ENCODE results near the gene ZCCHC3.
"Not testable (repeated sequence)": the region's sequence is repeated elsewhere in the genome, so short reads cannot be mapped to it uniquely, and the experiment has no call there.

The ZCCHC3 gene, protein sequence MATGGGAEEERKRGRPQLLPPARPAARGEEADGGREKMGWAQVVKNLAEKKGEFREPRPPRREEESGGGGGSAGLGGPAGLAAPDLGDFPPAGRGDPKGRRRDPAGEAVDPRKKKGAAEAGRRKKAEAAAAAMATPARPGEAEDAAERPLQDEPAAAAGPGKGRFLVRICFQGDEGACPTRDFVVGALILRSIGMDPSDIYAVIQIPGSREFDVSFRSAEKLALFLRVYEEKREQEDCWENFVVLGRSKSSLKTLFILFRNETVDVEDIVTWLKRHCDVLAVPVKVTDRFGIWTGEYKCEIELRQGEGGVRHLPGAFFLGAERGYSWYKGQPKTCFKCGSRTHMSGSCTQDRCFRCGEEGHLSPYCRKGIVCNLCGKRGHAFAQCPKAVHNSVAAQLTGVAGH

DNA sequence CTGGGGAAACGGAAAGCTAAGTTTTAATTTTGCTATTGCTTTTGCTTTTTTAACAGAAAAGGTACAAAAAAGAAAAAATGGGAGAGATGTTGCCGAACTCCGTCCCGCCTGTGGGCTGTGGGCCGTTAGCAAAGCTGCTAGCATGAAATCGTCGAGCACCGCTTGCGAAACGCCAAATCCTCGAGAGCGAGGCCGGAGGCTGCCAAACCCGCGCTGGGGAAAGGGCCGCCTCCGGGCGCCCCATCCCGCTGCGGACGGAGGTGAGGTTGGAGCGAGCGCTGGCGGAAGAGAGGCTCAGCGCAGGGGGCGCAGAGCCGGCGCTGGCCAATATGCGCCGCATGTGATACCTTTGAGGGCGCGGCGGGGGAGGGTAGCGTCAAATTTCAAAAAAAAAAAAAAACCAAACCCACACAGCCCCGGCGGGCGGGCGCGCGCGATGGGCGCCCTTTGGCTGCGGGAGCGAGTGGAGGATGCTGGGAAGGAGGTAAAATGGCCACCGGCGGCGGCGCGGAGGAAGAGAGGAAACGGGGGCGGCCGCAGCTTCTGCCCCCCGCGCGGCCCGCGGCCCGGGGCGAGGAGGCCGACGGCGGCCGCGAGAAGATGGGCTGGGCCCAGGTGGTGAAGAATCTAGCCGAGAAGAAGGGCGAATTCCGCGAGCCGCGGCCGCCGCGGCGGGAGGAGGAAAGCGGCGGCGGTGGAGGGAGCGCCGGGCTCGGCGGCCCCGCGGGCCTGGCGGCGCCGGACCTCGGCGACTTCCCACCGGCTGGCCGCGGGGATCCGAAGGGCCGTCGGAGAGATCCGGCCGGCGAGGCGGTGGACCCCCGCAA, at the start of gene ZCCHC3:
Gene ZCCHC3, plus strand, starts transcription at position 473 of the 827 bp plus-strand sequence. Its CDS starts 17 bp downstream, at position 490.
- peak; percentile 59 for DNase-seq

DNA sequence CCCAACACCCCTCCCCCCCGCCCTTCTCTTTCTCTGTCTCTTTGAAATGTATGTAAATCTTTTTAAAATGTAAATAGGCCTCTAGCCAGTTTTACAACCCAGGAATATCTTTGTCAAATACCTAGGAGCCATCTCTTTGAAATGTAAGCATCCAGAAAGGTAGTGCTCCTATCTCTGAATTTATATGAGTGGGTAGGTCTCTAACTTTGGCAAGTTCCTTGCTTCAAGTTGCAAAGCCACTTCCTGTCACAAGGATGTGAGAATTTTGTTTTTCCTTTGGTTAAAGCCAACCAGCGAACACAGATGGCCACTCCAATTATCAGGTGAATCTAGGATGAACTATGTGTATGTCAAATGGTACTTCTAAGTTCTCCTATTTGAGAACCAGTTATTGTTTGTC, 46.0 kb upstream of the ZCCHC3 start:
- DNase-seq = no peak

DNA sequence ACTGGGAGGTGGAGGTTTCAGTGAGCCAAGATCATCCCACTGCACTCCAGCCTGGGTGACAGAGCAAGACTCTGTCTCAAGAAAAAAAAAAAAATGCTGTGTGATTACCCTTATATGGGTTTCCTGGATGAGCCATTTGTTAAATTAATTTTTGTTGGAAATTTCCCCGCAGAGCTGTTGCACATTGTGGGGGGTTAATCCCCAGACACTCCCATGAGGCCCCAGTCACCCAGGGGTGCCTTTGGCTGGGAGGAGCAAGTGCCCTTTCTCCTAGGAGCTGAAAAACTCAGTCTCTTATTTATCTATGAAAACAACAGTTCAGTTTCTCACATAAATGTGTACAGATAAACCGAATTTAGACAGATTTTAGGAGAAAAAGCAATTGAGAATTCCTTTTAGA, 44.6 kb upstream of the ZCCHC3 start:
- DNase-seq = no peak

DNA sequence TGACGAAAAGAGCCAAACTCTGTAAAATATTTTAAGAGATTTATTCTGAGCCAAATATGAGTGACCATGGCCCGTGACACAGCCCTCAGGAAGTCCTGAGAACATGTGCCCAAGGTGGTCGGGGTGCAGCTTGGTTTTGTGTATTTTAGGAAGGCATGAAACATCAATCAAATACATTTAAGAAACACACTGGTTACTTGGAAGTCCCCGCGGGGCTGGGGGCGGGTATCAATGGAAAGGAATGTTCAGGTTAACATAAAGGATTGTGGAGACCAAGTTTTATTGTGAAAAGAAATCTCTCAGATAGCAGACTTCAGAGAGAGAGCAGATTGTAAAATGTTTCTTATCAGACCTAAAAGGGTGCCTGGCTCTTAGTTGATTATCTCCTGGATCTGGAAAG, 43.9 kb upstream of the ZCCHC3 start:
- not testable (repeated sequence) for DNase-seq

DNA sequence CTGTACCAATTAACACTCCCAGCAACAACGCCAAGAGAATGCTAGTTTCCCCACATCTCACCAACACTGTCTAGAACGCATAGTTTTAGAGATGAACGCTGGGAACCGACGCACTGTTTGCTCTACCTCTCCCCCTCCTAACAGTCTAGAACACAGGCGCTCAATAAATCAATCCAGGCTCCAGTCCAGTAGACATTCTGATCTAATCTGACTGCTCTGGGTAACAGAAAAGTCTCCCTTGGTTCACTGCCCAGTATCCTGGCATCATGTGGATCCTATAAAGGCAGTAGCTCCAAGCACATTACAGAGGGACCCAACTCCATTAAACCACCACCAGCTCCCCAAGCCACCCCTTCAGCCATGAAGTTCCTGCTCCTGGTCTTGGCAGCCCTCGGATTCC, 40.0 kb upstream of the ZCCHC3 start, which contains the start of gene DEFB132:
Gene DEFB132, plus strand, starts transcription at position 306 of the 400 bp plus-strand sequence. Its CDS starts 55 bp downstream, at position 361.
- no peak for DNase-seq

DNA sequence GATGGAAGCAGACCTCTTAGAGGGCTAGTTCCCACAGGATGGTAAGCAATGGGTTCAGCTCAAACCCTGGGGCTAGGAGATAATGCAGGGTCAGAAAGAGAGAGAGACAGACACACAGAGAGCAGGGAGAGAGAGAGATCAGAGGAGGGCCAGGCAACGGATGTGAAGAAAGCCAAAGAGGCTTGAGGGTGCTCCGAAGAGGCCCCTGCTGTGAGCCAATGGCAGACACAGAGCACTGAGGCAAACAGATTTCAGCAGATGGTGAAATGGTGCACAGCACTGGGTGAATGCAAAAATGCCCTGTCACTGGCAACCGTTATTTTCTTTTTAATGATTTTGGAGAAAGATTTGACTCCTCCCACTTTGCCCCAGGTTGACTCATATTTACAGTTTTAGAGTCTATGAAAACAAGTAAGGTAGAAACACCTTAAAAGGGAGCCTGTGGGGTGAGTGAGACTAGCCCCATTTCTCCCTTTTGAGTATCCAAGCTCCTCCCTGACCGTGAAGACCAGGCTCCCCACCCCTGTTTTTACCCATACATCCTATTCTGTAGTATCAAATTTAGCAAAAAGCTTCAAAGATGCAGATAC, 39.0 kb upstream of the ZCCHC3 start:
- DNase-seq = no peak

DNA sequence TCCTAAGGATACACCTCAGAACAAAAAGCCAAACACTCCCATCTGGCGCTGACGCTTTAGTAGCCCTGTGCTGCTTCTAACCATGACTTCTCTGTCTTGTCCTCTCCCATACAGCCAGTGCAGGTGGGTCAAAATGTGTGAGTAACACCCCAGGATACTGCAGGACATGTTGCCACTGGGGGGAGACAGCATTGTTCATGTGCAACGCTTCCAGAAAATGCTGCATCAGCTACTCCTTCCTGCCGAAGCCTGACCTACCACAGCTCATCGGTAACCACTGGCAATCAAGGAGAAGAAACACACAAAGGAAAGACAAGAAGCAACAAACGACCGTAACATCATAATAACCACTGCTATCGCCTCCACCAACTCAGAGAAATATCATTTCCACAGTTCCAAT, 38.4 kb upstream of the ZCCHC3 start:
- DNase-seq = no peak

DNA sequence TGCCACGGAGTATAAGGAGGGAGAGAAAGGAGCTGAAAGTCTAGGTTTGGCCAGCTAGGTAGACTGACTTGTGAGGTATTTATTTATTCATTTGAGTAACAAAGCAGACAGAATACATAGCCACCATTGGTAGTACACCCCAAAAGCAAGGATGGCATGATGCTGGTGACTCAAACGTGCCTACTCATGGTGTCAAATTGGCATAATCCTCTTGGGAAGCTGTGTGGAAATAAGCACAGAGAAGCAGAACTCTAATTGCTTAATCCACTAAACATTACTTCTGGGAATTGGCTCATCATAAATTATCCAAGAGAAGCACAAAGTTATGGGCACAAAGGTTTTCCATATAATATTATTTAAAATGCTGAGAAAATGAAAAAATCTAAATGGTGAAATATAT, 37.4 kb upstream of the ZCCHC3 start:
- no peak for DNase-seq

DNA sequence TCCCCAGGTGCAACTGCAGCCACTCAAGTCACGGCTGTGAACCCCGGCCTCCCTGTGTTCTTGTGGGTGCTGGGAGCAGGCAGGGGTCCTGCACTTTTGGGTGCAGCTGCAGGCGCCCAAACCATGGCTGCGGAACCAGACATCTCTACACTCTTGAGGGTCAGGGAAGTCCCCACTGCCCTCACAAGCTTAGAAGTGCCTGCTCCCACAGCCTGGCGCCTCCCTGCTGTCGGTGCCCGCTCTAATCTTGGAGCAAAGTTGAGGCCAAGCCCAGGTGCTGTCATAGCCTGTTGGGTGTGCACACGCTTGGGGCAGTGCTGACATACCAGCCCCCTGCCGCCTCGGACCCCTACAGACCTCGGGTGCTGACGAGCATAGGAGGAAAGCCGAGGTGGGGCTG, 33.7 kb upstream of the ZCCHC3 start:
- no peak for DNase-seq

DNA sequence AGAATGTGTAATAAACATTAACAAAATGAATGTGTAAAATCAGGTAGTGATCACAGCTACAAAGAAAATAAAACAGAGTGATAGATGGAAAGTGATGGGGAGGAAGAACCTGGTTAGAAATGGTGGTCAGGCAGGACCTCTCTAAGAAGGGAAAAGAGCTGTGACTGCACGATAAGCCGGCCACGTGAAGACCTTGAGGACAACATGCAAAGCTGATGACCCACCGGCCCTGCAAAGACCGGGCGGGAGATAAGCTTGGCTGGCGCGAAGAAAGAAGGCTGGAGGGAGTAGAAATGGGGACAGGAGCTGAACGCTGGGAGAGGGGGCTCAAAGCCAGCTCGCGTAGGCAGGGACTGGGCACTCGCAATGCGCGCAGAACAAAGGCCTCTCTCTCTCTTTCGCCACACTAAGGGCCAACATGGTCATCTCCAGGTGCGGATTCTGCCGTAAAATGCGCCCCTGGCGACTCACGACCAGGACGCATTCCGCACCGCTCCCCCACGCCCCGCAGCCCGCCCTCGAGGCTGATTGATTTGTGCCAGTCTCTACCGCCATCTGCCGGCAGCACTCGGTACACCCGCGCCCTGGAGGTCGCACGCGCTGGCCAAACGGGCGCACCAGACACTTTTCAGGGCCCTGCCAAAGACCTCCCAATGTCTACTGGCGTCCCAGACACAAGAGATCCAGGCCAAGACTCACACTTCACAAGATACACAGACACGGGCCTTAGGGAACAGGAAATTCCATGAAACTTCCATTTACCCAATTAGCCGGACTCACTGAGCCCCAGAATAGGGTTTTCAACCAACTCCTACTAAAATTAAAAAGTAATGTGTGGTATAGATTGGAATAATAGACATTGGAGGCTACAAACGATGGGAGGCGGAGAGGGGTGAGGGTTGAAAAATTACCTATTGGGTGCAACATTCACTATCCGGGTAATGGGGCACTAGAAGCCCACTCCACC, 30.5 kb upstream of the ZCCHC3 start:
- DNase-seq = peak; percentile 24

DNA sequence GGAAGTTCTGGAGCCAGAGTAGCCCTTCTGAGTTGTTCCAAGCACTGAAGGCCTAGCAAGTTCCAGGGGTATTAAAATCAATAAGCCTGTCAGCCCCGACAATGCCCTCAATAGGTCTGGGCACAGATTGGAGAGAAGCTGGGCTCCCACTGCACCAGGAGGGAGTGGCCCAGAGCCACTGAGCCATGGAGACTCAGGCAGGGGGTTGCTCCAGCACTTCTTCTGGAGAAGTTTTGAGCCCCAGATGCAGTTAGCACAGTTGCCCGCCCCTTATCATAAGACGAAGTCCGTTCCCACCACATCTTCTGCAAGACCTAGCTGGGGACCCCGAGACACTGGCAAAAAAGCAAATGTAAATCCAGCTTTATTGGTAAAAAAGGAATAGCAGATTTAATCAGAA, 26.9 kb upstream of the ZCCHC3 start:
- no peak for DNase-seq

DNA sequence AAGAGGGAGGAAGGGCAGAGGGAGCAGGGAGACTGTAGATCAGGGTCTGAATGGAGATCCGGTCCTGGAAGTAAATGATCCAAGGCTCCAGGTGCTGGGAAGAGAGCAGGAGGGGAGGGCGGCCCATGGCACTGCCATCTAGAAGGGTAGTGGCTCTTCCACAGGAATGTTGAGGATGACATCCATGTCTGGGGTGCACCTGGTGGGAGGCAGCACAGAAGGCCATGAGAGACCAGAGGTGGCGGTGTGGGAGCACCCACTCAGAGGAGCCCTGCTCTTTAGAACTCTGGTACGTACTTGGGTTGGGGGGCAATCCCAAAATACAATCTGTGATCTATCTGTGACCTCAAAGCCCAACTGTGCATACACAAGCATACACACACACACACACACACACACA, 26.3 kb upstream of the ZCCHC3 start:
- no peak for DNase-seq

DNA sequence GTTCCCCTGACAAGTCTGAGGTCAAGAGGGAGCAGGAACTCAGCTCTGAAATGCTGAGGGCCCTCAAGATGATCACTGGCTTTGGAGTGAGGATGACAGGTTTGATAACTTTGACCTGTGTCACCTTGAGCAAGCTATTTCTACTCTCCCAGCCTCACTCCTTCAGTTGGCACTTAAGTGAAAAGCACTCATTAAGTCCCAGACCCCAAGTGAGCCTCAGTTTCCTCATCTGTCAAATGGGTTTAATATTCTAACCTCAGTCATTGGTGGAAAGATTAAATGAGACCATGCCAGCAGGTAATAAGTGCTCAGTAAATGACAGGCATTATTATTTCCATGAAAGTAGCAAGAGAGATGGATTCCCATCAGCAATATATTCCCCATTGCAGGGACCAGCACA, 25.8 kb upstream of the ZCCHC3 start:
- DNase-seq = no peak

DNA sequence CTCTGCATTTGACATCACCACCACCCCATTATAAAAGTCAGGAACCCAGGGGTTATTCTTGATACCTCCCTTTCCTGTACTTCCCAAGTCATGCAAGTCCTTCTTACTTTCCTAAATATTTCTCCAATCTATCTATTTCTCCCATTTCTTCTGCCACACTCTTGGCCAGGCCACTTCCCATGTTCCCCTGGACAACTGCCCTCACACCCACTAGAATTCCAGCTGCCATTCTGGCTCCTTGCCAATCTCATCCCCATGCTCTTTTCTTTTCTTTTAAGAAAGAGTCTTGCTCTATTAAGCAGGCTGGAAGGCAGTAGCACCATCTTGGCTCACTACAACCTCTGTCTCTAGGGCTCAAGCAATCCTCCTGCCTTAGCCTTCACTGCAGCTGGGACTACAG, 24.7 kb upstream of the ZCCHC3 start:
- DNase-seq = no peak

DNA sequence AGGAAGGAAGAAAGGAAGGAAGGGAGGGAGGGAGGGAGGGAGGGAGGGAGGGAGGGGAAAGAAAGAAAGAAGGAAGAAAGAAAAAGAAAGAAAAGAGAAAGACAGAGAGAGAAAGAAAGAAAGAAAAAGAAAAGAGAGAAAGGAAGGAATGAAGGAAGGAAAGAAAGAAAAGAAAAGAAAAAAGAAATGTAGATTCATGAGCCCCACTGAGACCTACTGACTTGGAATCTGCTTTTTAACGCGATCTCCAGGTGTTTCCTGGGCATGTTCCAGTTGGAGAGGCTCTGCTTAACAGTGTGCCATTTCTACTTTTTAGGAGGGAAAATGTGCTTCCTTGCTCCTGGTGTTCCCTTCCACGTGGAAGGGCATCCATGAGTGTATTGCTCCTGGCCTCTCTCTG, 23.5 kb upstream of the ZCCHC3 start:
- DNase-seq = no peak

DNA sequence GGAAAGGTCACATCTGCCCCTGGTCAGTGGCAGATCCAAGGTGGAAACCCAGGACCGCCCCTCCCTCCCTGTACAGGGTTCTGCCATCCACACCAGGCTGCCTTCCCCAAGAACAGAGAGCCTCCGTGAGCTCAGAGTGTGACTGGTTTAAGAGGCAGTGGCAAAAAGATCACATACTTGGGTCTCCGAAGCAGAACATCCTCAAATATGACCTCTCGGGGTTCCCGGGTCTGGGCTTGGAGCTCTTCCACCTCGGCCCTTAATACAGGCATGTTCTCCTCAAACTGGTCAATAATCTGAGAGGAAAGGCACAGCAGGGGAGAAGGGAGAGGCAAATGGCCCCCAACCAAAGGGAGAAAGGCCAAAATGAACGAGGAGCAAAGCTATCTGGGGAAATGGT, 21.6 kb upstream of the ZCCHC3 start:
- no peak for DNase-seq

DNA sequence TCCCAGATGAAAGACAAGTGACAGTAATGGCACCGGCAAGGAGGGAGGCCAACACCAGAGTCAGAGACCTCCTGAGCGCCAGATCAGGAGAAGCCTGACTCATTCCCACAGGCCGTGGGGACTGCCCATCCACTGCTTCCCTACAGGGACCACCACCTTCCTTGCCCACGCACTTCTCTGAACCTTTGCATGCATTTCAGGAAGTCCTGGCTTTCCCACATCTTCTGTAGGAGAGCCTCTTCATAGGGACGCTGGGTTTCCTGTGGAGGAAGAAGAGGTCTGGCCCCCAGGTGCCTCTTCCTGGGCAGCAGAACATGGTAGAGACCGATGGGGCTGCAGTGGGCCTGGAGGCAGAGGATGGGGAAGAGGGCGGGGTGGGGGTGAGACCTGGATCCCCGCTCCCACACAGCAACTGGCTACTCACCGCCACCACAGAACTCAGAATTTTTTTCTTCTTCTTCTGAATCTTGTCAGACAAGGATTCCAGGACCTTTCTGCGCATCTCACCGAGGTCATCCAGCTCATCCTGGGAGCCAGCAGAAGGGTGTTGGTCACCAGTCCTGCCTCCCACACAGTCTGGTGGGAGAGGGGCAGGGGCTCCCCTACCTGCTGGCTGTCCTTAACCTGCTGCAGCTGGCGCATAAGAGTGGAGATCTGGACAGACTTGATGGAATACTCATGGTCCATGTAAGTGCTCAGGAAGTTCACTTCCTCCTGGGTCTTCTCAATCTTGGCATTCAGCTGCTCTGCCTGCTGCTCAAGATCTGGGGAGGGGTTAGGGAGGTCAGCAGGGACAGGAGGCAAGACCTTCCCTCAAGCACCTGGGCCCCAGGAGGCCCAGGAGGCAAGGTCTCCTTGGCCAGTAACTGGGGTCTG, 20.5 kb upstream of the ZCCHC3 start:
- no peak for DNase-seq

DNA sequence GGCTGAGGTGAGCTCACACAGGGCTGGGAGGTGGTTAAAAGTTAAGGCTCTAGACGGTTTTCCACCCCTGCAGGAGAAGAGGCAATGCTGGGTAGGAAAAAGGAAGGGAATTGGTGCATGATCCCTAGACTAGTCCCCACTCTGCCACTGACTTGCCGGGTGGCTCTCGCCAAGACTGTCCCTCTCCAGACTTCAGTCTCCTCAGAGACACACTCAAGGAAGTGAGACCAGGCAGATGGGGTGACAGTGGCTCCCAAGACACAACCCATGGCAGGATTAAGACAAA, 19.9 kb upstream of the ZCCHC3 start:
- DNase-seq = no peak

DNA sequence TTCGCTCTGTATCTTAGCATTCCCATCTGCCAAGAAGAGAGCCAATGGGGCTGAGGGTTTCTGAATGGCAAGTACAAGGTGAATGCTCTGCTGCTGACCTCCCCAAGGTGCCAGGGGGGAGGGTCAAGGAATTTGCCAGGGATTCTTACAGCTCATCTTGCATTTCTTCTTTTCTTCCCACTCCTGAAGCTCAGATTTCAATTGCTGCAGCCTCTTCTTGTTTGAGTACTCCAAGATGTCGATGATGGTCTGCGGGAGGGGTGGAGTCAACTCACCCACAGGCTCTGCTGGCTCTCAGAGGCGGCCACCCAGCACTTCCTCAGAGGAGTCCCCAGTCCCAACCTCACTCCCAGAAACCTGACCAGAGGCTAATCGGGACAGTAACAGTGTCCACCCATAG, 19.2 kb upstream of the ZCCHC3 start:
- DNase-seq = no peak

DNA sequence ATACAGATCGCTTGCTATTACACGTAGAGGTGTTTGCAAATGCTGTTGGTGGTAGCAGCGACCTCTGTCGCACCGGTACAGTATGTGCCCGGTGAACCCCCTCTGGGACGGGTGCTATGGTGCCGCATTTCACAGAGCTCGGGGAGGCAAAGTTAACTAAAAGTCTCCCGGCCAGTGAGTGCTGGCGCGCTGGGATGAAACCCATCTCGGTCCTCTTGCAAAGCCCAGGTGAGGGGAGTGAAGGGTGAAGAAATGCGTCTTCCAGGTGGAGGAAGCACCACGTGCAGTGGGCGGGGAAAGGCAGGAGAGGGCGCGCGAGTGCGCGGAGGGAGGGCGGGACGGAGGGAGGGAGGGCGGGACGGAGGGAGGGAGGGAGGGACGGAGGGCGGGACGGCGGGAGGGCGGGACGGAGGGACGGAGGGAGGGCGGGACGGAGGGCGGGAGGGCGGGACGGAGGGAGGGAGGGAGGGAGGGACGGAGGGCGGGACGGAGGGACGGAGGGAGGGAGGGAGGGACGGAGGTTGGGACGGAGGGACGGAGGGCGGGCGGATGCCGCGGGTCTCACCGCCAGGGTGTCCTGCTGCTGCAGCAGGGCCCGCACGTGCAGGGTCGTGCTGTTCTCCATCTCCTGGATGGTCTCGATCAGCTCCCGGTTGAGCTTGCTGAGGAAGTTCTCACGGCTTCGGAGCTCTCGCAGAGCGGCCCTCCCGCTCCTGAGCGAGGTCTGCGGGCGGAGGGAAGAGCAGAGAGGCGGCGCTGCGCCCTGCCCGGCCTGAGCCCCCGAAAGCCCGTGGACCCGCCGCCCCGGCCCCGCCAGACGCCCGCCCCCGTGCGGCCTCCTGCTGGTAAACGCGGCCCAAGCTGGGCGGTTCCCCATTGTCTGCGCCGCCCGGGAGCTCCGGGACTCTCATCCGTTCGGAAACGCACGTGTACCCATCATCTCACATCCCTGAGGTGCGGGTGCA, 18.5 kb upstream of the ZCCHC3 start:
- no peak for DNase-seq

Data from T1000 (cell line).